Dendritic cell treated with granulocyte-macrophage colony-stimulating factor and Interleukin-4, amounts not matched to agents 40 ng/mL and 50 ng/mL, for 4 days (primary cell): ENCODE data around the gene TNS4.

Experiments
- H3K27ac Mint-ChIP-seq: one replicate; pipeline ENCODE4 v1.8.0; 2022; ENCODE audit warnings: mild to moderate bottlenecking, mixed read lengths
- H3K27me3 Mint-ChIP-seq: one replicate; pipeline ENCODE4 v1.8.0; 2022; ENCODE audit warnings: mild to moderate bottlenecking, mixed read lengths
- H3K36me3 Mint-ChIP-seq: one replicate; pipeline ENCODE4 v1.8.0; 2022; ENCODE audit warnings: low read depth, mixed read lengths
- H3K4me1 Mint-ChIP-seq: one replicate; pipeline ENCODE4 v1.8.0; 2022; ENCODE audit warnings: low read depth, mixed read lengths
- H3K4me3 Mint-ChIP-seq: one replicate; pipeline ENCODE4 v1.8.0; 2022; ENCODE audit warnings: mild to moderate bottlenecking, moderate library complexity, mixed read lengths
- H3K9me3 Mint-ChIP-seq: one replicate; pipeline ENCODE4 v1.8.0; 2022; ENCODE audit warnings: mixed read lengths
- intact Hi-C: fragments of 100-400 bp; cut with micrococcal nuclease; formaldehyde crosslinking; loops from one replicate; pipeline ENCODE4 v1.15.0; 2022

TNS4 gene

DNA sequence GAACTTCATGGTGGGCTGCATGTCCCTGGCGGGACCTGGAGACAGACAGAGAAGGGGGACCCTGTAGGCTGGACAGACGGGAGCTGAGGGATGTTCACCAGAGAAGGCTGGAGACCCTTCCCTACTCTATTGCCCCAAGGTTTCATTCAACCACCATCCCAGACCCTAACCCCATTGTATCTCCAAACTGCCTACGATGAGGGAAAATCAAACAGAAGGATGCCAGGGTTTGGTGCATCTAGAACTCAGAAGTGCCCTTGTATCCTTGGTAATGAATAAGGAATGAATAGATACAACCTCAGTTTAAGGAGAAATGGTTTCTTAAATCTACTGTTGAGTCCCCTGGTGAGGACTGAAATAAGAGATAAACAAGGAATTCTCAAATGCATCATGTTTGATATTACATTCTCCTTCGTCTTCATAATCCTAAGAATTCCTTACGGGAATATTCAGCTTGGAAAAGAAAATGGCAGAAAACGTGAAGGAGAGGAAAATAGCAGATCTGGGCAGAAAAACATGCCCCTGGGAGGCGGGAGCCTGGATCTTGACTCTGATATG lies 16.4 kb downstream of the TNS4 start:
- no peaks in the 10 kb centered on the region for H3K9me3 Mint-ChIP-seq
- no peak overlapping the region for H3K4me3 Mint-ChIP-seq
- no peak overlapping the region for H3K27ac Mint-ChIP-seq
- H3K27me3 Mint-ChIP-seq: peaks cover 42% of the 10 kb centered on the region
- peaks cover 38% of the 10 kb centered on the region for H3K4me1 Mint-ChIP-seq
- no peaks in the 10 kb centered on the region for H3K36me3 Mint-ChIP-seq
- intact Hi-C loops: no loop called here

DNA sequence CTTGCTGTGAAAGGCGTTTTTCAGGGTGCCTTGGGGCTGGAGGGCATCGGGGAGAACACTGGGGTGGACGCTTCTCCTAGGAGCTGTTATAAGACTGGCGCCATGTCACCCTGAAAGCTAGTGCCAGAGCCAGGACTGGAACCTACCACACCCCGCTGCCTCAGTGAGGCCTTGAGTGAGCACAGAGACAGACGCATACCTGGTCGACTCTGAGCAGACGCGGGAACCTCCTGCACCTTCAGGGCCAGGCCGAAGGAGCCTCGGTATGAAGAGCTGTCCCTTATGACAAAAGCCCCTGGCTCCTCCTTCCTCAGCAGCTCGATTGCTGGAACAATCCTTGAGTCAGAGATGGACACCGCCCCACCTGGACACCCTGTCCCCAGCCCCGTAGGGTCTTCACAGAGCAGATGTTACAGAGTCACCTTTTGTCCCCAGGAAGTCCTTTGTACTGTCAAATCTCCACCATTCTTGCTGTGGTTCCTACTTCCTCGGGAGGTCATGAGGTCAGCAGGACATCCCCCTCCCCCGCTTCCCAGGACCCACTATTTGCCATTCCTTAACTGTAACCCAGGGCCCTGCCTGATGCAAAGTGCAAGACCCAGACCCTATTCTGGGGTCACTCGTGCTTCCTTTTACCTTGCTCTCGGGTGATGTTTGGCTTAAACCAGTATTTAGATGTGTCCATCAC lies 17.0 kb downstream of the TNS4 start:
- Mint-ChIP-seq H3K27me3 (peaks cover 41% of the 10 kb centered on the region), H3K4me1 (peaks cover 45% of the 10 kb centered on the region), H3K9me3 (no peaks in the 10 kb centered on the region), H3K27ac (no peak overlapping the region), H3K36me3 (no peaks in the 10 kb centered on the region), H3K4me3 (no peak overlapping the region)
- intact Hi-C loops: no loop called here

- Mint-ChIP-seq H3K27me3 (peaks cover 41% of the 10 kb centered on the region), H3K9me3 (no peaks in the 10 kb centered on the region), H3K27ac (no peak overlapping the region), H3K4me1 (peaks cover 45% of the 10 kb centered on the region), H3K36me3 (no peaks in the 10 kb centered on the region), H3K4me3 (no peak overlapping the region)
- intact Hi-C loops: no loop called here
Observed at GRCh38 chr17:40483679-40484078, 17.7 kb downstream of the TNS4 start.

- intact Hi-C loops: no loop called here
- H3K27ac Mint-ChIP-seq: no peak overlapping the region
- peaks cover 45% of the 10 kb centered on the region for H3K4me1 Mint-ChIP-seq
Observed at GRCh38 chr17:40482722-40483121, 18.7 kb downstream of the TNS4 start.

DNA sequence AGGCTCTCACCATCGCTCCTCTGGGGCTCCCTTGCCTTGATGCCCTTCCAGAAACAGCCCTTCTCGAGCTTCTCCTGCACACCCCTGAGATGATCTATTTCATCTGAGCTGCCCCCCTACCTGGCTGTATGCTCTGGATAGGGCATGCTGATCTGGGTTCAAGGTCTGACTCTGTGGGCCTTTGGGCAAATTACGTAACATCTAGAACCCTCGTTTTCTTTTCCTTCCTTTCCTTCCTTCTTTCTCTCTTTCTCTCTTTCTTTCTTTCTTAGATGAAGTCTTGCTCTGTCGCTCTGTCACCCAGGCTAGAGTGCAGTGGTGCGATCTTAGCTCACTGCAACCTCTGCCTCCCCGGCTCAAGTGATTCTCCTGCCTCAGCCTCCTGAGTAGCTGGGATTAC lies 20.3 kb downstream of the TNS4 start:
- intact Hi-C loops: no loop called here
- Mint-ChIP-seq H3K4me3 (no peak overlapping the region), H3K27ac (no peak overlapping the region), H3K9me3 (no peaks in the 10 kb centered on the region), H3K27me3 (peaks cover 27% of the 10 kb centered on the region), H3K36me3 (no peaks in the 10 kb centered on the region), H3K4me1 (peaks cover 33% of the 10 kb centered on the region)

More at GRCh38 chr17:40482722-40483121, 18.7 kb downstream of the TNS4 start:
- H3K36me3 Mint-ChIP-seq: no peaks in the 10 kb centered on the region
- H3K27me3 Mint-ChIP-seq: peaks cover 36% of the 10 kb centered on the region
- H3K4me3 Mint-ChIP-seq: no peak overlapping the region
- H3K9me3 Mint-ChIP-seq: no peaks in the 10 kb centered on the region

GRCh38 chr17:40480501-40481003 lies 20.9 kb downstream of the TNS4 start:
- intact Hi-C loops: no loop called here
- Mint-ChIP-seq H3K36me3 (no peaks in the 10 kb centered on the region), H3K4me3 (peak overlapping the region; percentile 7), H3K4me1 (peaks cover 31% of the 10 kb centered on the region), H3K27ac (no peak overlapping the region), H3K27me3 (peaks cover 24% of the 10 kb centered on the region), H3K9me3 (no peaks in the 10 kb centered on the region)

GRCh38 chr17:40479754-40480480 lies 21.5 kb downstream of the TNS4 start:
- no peaks in the 10 kb centered on the region for H3K9me3 Mint-ChIP-seq

DNA sequence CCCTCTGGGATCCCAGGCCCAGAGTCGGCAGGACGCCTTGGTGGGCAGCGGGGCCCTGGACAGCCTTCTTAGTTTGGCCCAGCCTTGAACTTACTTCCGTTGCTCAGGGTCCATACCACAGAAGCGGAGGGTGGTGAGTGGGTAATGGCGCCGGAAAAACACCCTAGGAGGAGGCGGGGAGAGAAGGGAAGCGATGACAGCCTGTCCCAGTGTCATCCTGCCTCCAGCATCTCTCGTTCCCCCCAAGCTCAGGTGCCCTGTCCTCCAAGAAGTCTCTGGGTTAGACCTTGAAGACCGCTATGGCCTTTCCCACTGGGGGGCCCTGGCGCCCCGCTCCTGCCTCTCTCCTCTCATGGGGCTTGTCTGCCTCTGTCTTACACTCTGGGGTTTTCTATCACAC lies 22.9 kb downstream of the TNS4 start:
- peaks cover 26% of the 10 kb centered on the region for H3K4me1 Mint-ChIP-seq
- no peaks in the 10 kb centered on the region for H3K36me3 Mint-ChIP-seq
- H3K9me3 Mint-ChIP-seq: no peaks in the 10 kb centered on the region
- H3K4me3 Mint-ChIP-seq: no peak overlapping the region
- no peak overlapping the region for H3K27ac Mint-ChIP-seq
- intact Hi-C loops: no loop called here
- peaks cover 18% of the 10 kb centered on the region for H3K27me3 Mint-ChIP-seq

More at GRCh38 chr17:40479754-40480480, 21.5 kb downstream of the TNS4 start:
- Mint-ChIP-seq H3K27me3 (peaks cover 21% of the 10 kb centered on the region), H3K36me3 (no peaks in the 10 kb centered on the region), H3K4me3 (no peak overlapping the region), H3K27ac (no peak overlapping the region), H3K4me1 (peaks cover 31% of the 10 kb centered on the region)
- intact Hi-C loops: no loop called here

GRCh38 chr17:40477796-40478195 lies 23.6 kb downstream of the TNS4 start:
- H3K4me3 Mint-ChIP-seq: no peak overlapping the region

GRCh38 chr17:40475234-40475908 lies 26.1 kb downstream of the TNS4 start:
- H3K4me1 Mint-ChIP-seq: peaks cover 10% of the 10 kb centered on the region
- no peak overlapping the region for H3K4me3 Mint-ChIP-seq
- no peaks in the 10 kb centered on the region for H3K9me3 Mint-ChIP-seq
- intact Hi-C loops: no loop called here
- H3K27me3 Mint-ChIP-seq: peaks cover 15% of the 10 kb centered on the region
- H3K27ac Mint-ChIP-seq: no peak overlapping the region
- H3K36me3 Mint-ChIP-seq: no peaks in the 10 kb centered on the region

More at GRCh38 chr17:40477796-40478195, 23.6 kb downstream of the TNS4 start:
- Mint-ChIP-seq H3K4me1 (peaks cover 25% of the 10 kb centered on the region), H3K27me3 (peaks cover 19% of the 10 kb centered on the region), H3K27ac (no peak overlapping the region), H3K9me3 (no peaks in the 10 kb centered on the region), H3K36me3 (no peaks in the 10 kb centered on the region)
- intact Hi-C loops: loop anchor here (2.0 kb wide), 1 partner anchor 79 kb away; no protein-coding TSS in a partner anchor

DNA sequence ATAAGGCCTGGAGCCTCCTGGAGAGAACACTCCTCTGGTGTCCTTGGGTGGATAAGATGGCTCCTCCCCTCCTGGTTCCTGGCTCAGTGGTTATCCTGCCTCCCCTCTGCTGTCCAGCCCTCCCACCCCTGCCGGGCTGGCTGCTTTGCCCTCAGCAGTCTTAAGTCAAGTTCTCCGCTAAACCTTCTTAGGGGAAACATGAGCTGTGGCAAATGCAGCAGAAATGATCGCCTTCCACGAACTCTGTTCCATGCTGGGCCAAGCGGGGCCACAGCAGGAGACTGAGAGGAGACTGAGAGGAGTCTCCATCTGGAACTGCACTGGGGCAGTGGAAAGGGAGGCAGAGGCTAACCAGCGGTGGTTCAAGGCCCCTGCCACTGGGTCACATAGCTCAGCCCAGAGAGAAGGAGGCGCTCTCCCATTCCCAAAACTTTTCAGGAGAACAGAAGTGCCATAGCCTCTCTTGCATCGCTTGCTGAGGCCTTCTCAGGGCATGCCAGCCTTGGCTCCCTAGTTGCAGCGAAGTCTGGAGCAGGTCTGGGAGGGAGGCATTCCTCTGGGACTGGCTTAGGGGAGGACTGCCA lies 26.9 kb downstream of the TNS4 start:
- Mint-ChIP-seq H3K4me3 (no peak overlapping the region), H3K4me1 (peaks cover 1% of the 10 kb centered on the region), H3K36me3 (no peaks in the 10 kb centered on the region), H3K27ac (no peak overlapping the region), H3K9me3 (no peaks in the 10 kb centered on the region), H3K27me3 (peaks cover 19% of the 10 kb centered on the region)
- intact Hi-C loops: no loop called here

DNA sequence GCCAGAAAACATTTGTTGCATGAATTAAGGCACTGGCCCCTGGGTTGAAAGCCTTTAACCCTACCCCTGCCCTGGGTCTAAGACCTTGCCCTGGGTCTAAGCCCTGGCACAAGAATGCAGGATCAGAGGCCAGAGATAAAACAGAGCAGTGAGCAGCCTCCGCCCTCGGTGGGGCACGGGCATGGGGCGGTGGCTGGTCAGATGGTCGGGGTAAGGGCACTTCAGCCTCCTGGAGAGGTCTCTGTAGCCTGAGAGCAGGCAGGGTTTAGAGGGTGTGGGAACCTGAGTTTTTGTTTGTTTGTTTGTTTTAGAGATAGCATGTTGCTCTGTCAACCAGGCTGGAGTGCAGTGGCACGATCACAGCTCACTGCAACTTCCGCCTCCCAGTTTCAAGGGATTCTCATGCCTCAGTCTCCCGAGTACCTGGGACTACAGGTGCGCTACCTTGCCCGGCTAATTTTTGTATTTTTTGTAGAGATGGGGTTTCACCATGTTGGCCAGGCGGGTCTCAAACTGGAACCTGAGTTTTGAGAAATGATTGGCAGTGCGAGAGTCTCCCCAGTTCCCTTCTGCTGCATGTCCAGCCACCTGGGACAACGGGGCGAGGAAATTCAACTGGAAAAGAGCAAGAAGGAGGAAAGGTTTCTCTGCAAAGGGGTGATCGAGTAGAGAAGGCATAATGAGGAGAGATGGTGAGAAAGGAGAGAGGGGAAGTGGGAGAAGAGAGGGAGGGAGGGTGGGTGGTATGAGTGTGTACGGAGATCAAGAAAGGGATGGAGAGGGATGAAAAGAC lies 27.7 kb downstream of the TNS4 start:
- Mint-ChIP-seq H3K4me1 (no peaks in the 10 kb centered on the region), H3K36me3 (no peaks in the 10 kb centered on the region), H3K9me3 (no peaks in the 10 kb centered on the region), H3K4me3 (no peak overlapping the region), H3K27me3 (peaks cover 21% of the 10 kb centered on the region), H3K27ac (no peak overlapping the region)
- intact Hi-C loops: no loop called here
